ENCODE measurements around the gene FKBP2.

The FKBP2 gene

GRCh38 chr11:64219755-64220154 lies 21.1 kb upstream of the FKBP2 start:
- DNase-seq (ENCODE audit: low spot score), result no peak

GRCh38 chr11:64220271-64220670 lies 20.6 kb upstream of the FKBP2 start:
- DNase-seq (ENCODE audit: low spot score), result no peak

- DNase-seq (ENCODE audit: low spot score), result no peak
These were observed 20.1 kb upstream of the FKBP2 start for GRCh38 chr11:64220798-64221197.

- DNase-seq (ENCODE audit: low spot score), result no peak
These were observed 18.3 kb upstream of the FKBP2 start for GRCh38 chr11:64222651-64223000.

GRCh38 chr11:64223001-64223651 lies 17.8 kb upstream of the FKBP2 start:
- no peak for DNase-seq (ENCODE audit: low spot score)

GRCh38 chr11:64224151-64224890 lies 16.6 kb upstream of the FKBP2 start:
- peak; percentile 43 for DNase-seq (ENCODE audit: low spot score)

- DNase-seq (ENCODE audit: low spot score), result no peak
These were observed 15.8 kb upstream of the FKBP2 start for GRCh38 chr11:64224891-64225607.

GRCh38 chr11:64225608-64226506 lies 15.0 kb upstream of the FKBP2 start, which contains the start of the genes NUDT22 and TRPT1:
Gene NUDT22, plus strand, starts transcription at chr11:64226274. Its CDS starts 379 bp downstream, at chr11:64226653.
Gene TRPT1, minus strand, starts transcription at chr11:64226186. Its CDS starts 326 bp downstream, at chr11:64225860.
- peak; percentile 84 for DNase-seq (ENCODE audit: low spot score)

- DNase-seq (ENCODE audit: low spot score), result peak; percentile 47
These were observed 14.3 kb upstream of the FKBP2 start for GRCh38 chr11:64226507-64227051.

- no peak for DNase-seq (ENCODE audit: low spot score)
These were observed 13.4 kb upstream of the FKBP2 start for GRCh38 chr11:64227405-64227956.

GRCh38 chr11:64229090-64229743 lies 11.7 kb upstream of the FKBP2 start:
- DNase-seq (ENCODE audit: low spot score), result no peak

- no peak for DNase-seq (ENCODE audit: low spot score)
These were observed 11.1 kb upstream of the FKBP2 start for GRCh38 chr11:64229744-64230170.

- peak; percentile 93 for DNase-seq (ENCODE audit: low spot score)
These were observed 10.5 kb upstream of the FKBP2 start, which contains the start of gene DNAJC4 for GRCh38 chr11:64230171-64230984. Gene DNAJC4, plus strand, starts transcription at chr11:64230548. Its CDS starts 307 bp downstream, at chr11:64230855.

GRCh38 chr11:64230985-64231365 lies 9.9 kb upstream of the FKBP2 start:
- no peak for DNase-seq (ENCODE audit: low spot score)

GRCh38 chr11:64231546-64231945 lies 9.3 kb upstream of the FKBP2 start:
- DNase-seq (ENCODE audit: low spot score), result no peak

GRCh38 chr11:64232182-64232966 lies 8.5 kb upstream of the FKBP2 start:
- no peak for DNase-seq (ENCODE audit: low spot score)

- DNase-seq (ENCODE audit: low spot score), result no peak
These were observed 8.0 kb upstream of the FKBP2 start for GRCh38 chr11:64232967-64233315.

GRCh38 chr11:64233913-64234586 lies 6.8 kb upstream of the FKBP2 start, which contains the start of gene VEGFB:
Gene VEGFB, plus strand, starts transcription at chr11:64234584. Its CDS starts 250 bp downstream, at chr11:64234834.
- DNase-seq (ENCODE audit: low spot score), result peak; percentile 64

Measured in kidney tubule cell (primary cell).